ENCODE data around the gene NTRK2. TPM values are rescaled to one million over a fixed set of nuclear protein-coding genes. Genes with fewer than 3 reads are reported as not detected.
"Not testable (repeated sequence)": the region's sequence is repeated elsewhere in the genome, so short reads cannot be mapped to it uniquely, and the experiment has no call there.

NTRK2 gene
- total RNA-seq, 6 experiments from 2014 or later, result 0.11 to 0.83 (median 0.25) TPM

GRCh38 chr9:84897362-84898094, 228.0 kb downstream of the NTRK2 start:
- no peaks in the 10 kb centered on the region for H3K4me1 Mint-ChIP-seq (ENCODE audit: low read depth)
- DNase-seq, result no peak
- no peak overlapping the region for H3K4me3 Mint-ChIP-seq
- H3K9me3 Mint-ChIP-seq, result peaks cover 8% of the 10 kb centered on the region; the same call in 1 of the 2 replicates
- no peaks in the 10 kb centered on the region for H3K36me3 Mint-ChIP-seq (ENCODE audit: low read depth)
- peaks cover 2% of the 10 kb centered on the region; the same call in 1 of the 2 replicates for H3K27me3 Mint-ChIP-seq (ENCODE audit: insufficient read depth)
- TF ChIP-seq CTCF (IDR thresholded peaks at IDR 0.05), result no peak
- H3K27ac Mint-ChIP-seq, result no peak overlapping the region

- Mint-ChIP-seq H3K27me3 (ENCODE audit: insufficient read depth) (peaks cover 2% of the 10 kb centered on the region; the same call in 1 of the 2 replicates), H3K36me3 (ENCODE audit: low read depth) (no peaks in the 10 kb centered on the region), H3K4me3 (no peak overlapping the region), H3K9me3 (peaks cover 4% of the 10 kb centered on the region; the same call in 1 of the 2 replicates), H3K4me1 (ENCODE audit: low read depth) (no peaks in the 10 kb centered on the region), H3K27ac (no peak overlapping the region)
- no peak for TF ChIP-seq CTCF (IDR thresholded peaks at IDR 0.05)
- DNase-seq, result no peak
Measured at GRCh38 chr9:84898188-84898587, 228.7 kb downstream of the NTRK2 start.

GRCh38 chr9:84898618-84899017, 229.1 kb downstream of the NTRK2 start:
- H3K4me1 Mint-ChIP-seq (ENCODE audit: low read depth); H3K4me3 Mint-ChIP-seq; DNase-seq; H3K27me3 Mint-ChIP-seq (ENCODE audit: insufficient read depth); H3K27ac Mint-ChIP-seq; H3K36me3 Mint-ChIP-seq (ENCODE audit: low read depth); H3K9me3 Mint-ChIP-seq: not testable (repeated sequence)

GRCh38 chr9:84899326-84899725, 229.8 kb downstream of the NTRK2 start:
- Mint-ChIP-seq H3K4me3 (no peak overlapping the region), H3K4me1 (ENCODE audit: low read depth) (no peaks in the 10 kb centered on the region)

GRCh38 chr9:84900421-84900820, 230.9 kb downstream of the NTRK2 start:
- Mint-ChIP-seq H3K4me3 (no peak overlapping the region), H3K4me1 (ENCODE audit: low read depth) (no peaks in the 10 kb centered on the region)
- no peak for TF ChIP-seq CTCF (IDR thresholded peaks at IDR 0.05)

More at GRCh38 chr9:84899326-84899725, 229.8 kb downstream of the NTRK2 start:
- no peak overlapping the region for H3K27ac Mint-ChIP-seq
- no peaks in the 10 kb centered on the region for H3K36me3 Mint-ChIP-seq (ENCODE audit: low read depth)
- DNase-seq, result no peak
- TF ChIP-seq CTCF (IDR thresholded peaks at IDR 0.05), result no peak
- peaks cover 5% of the 10 kb centered on the region; the same call in 1 of the 2 replicates for H3K27me3 Mint-ChIP-seq (ENCODE audit: insufficient read depth)
- H3K9me3 Mint-ChIP-seq, result peaks cover 4% of the 10 kb centered on the region; the same call in 1 of the 2 replicates

GRCh38 chr9:84903963-84904362, 234.4 kb downstream of the NTRK2 start:
- TF ChIP-seq CTCF (IDR thresholded peaks at IDR 0.05), result no peak
- Mint-ChIP-seq H3K27ac (no peak overlapping the region), H3K36me3 (ENCODE audit: low read depth) (no peaks in the 10 kb centered on the region), H3K27me3 (ENCODE audit: insufficient read depth) (peaks cover 5% of the 10 kb centered on the region; the same call in 1 of the 2 replicates), H3K4me1 (ENCODE audit: low read depth) (no peaks in the 10 kb centered on the region), H3K9me3 (peaks cover 17% of the 10 kb centered on the region), H3K4me3 (no peak overlapping the region)
- no peak for DNase-seq

More at GRCh38 chr9:84900421-84900820, 230.9 kb downstream of the NTRK2 start:
- Mint-ChIP-seq H3K36me3 (ENCODE audit: low read depth) (no peaks in the 10 kb centered on the region), H3K27ac (no peak overlapping the region), H3K27me3 (ENCODE audit: insufficient read depth) (peaks cover 5% of the 10 kb centered on the region; the same call in 1 of the 2 replicates), H3K9me3 (peaks cover 5% of the 10 kb centered on the region; the same call in 1 of the 2 replicates)
- DNase-seq, result no peak

Measured in HFFc6 (cell line).